Measurements from ENCODE around the gene IL6R.
"Not testable (repeated sequence)": the region's sequence is repeated elsewhere in the genome, so short reads cannot be mapped to it uniquely, and the experiment has no call there.

The IL6R gene

DNA sequence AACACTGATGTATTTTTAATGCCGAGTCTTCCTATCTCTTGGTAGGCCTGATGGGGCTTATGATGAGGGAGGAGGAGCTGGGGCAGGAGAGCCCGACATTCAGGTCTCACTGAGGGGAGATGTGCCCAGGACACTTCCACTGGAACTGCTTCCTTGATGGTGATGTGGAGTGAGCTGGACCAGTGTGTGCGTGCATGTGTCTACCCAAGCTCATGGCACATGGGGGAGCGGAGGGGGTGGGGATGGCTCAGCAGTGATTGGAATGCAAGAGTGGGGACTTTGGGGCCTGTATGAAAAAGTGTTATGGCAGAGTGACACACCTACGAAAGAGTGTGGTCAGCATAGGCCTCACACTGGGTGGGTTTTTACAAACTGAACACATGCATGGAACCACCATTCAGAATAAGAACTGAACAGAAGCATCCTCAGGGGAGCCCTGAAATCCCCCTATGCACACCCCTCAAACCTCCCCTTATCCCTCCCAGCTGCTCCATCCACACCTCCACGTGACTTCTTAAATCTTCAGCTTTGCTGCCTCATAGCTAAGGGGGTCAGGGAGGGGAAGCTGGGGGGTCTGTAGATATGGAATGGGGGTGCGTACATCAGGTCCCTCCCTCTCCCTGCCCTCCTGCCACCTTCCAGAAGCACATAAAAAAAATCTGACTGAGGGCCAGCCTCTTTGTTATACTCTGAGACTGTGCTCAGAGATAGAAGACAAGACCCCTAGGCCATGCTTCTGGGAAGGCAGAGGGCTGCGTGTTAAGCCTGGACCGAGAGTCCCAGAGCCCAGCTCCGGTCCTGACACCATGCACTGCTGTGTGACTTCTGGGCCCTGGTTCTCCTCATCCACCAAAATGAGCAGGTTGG, 11.6 kb downstream of the IL6R start:
- peaks cover 8% of the 10 kb centered on the region for H3K36me3 Mint-ChIP-seq
- ATAC-seq (no peak), DNase-seq (ENCODE audit: low spot score in 2 of 2) (no peak)
- H3K27ac Mint-ChIP-seq, result no peak overlapping the region
- H3K4me1 Mint-ChIP-seq, result peaks cover 31% of the 10 kb centered on the region
- no peaks in the 10 kb centered on the region for H3K9me3 Mint-ChIP-seq
- H3K4me3 Mint-ChIP-seq, result no peak overlapping the region

GRCh38 chr1:154417338-154417608, 12.1 kb downstream of the IL6R start:
- Mint-ChIP-seq H3K27ac (no peak overlapping the region), H3K4me1 (peaks cover 34% of the 10 kb centered on the region), H3K4me3 (no peak overlapping the region), H3K9me3 (no peaks in the 10 kb centered on the region), H3K36me3 (peaks cover 8% of the 10 kb centered on the region)
- no peak for ATAC-seq
- DNase-seq (ENCODE audit: low spot score in 2 of 2), result no peak

DNA sequence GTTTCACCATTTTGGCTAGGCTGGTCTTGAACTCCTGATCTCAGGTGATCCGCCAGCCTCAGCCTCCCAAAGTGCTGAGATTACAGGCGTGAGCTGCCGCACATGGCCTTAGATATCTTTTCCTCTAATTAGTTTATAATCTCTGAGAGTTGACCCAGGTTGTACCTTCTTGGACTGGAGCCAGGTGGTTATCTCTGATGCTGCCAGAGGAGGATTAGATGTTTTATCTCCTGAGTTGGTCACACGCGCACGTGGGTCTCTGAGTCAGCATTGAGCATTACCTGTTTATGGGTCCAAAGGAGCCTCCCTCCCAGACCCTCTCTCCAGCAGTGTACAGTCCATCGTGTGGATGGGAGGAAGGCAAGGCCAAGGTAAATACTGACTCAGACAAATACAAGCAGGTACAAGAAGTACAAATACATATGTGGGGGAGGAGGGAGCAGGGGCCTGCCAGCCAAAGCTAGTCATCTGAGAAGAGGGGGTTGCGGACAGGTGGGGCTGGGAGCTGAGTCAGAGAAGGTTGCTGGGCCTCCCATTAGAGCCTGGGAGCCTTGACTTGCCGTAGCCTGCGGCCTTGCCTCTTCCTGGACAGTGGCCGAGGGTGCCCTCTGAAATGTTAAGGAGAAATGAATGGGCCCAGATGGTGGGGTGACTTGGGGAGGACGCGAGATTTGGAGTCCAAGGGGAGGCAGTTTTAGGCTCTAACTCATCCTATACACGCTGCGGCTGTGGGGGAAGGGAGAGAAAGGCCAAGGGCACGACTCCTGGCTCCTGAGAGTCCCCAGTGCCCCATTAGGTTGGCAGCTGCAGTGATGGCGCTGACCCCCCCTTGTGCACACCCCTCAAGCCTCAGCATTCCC, 13.1 kb downstream of the IL6R start:
- peaks cover 45% of the 10 kb centered on the region for H3K4me1 Mint-ChIP-seq
- H3K9me3 Mint-ChIP-seq, result no peaks in the 10 kb centered on the region
- peaks cover 8% of the 10 kb centered on the region for H3K36me3 Mint-ChIP-seq
- DNase-seq (ENCODE audit: low spot score in 2 of 2) (no peak), ATAC-seq (no peak)
- peak overlapping the region; percentile 67 for H3K27ac Mint-ChIP-seq
- H3K4me3 Mint-ChIP-seq, result peak overlapping the region; percentile 38

GRCh38 chr1:154418923-154419619, 13.9 kb downstream of the IL6R start:
- H3K36me3 Mint-ChIP-seq, result peaks cover 7% of the 10 kb centered on the region
- DNase-seq (ENCODE audit: low spot score in 2 of 2) (no peak), ATAC-seq (no peak)
- peaks cover 52% of the 10 kb centered on the region for H3K4me1 Mint-ChIP-seq
- peak overlapping the region; percentile 67 for H3K27ac Mint-ChIP-seq
- H3K4me3 Mint-ChIP-seq, result peak overlapping the region; percentile 50
- H3K9me3 Mint-ChIP-seq, result no peaks in the 10 kb centered on the region

GRCh38 chr1:154419620-154420571, 14.8 kb downstream of the IL6R start:
- peak; percentile 81 for ATAC-seq
- peak overlapping the region; percentile 60 for H3K27ac Mint-ChIP-seq
- H3K4me3 Mint-ChIP-seq, result peak overlapping the region; percentile 50
- no peak for DNase-seq (ENCODE audit: low spot score in 2 of 2)
- H3K9me3 Mint-ChIP-seq, result no peaks in the 10 kb centered on the region
- peaks cover 53% of the 10 kb centered on the region for H3K4me1 Mint-ChIP-seq
- no peaks in the 10 kb centered on the region for H3K36me3 Mint-ChIP-seq

GRCh38 chr1:154420961-154421924, 16.1 kb downstream of the IL6R start:
- Mint-ChIP-seq H3K27ac (no peak overlapping the region), H3K4me3 (no peak overlapping the region), H3K36me3 (no peaks in the 10 kb centered on the region), H3K4me1 (peaks cover 59% of the 10 kb centered on the region), H3K9me3 (no peaks in the 10 kb centered on the region)
- DNase-seq (ENCODE audit: low spot score in 2 of 2), result no peak
- no peak for ATAC-seq

GRCh38 chr1:154422049-154422448, 16.9 kb downstream of the IL6R start:
- H3K4me1 Mint-ChIP-seq, result peaks cover 60% of the 10 kb centered on the region
- H3K27ac Mint-ChIP-seq; H3K36me3 Mint-ChIP-seq; ATAC-seq; DNase-seq (ENCODE audit: low spot score in 2 of 2); H3K9me3 Mint-ChIP-seq; H3K4me3 Mint-ChIP-seq: not testable (repeated sequence)

- DNase-seq (ENCODE audit: low spot score in 2 of 2) (no peak), ATAC-seq (no peak)
- H3K27ac Mint-ChIP-seq, result no peak overlapping the region
- H3K36me3 Mint-ChIP-seq, result no peaks in the 10 kb centered on the region
- peaks cover 60% of the 10 kb centered on the region for H3K4me1 Mint-ChIP-seq
- H3K9me3 Mint-ChIP-seq, result no peaks in the 10 kb centered on the region
- H3K4me3 Mint-ChIP-seq, result no peak overlapping the region
Observed at GRCh38 chr1:154422521-154422920, 17.4 kb downstream of the IL6R start.

DNA sequence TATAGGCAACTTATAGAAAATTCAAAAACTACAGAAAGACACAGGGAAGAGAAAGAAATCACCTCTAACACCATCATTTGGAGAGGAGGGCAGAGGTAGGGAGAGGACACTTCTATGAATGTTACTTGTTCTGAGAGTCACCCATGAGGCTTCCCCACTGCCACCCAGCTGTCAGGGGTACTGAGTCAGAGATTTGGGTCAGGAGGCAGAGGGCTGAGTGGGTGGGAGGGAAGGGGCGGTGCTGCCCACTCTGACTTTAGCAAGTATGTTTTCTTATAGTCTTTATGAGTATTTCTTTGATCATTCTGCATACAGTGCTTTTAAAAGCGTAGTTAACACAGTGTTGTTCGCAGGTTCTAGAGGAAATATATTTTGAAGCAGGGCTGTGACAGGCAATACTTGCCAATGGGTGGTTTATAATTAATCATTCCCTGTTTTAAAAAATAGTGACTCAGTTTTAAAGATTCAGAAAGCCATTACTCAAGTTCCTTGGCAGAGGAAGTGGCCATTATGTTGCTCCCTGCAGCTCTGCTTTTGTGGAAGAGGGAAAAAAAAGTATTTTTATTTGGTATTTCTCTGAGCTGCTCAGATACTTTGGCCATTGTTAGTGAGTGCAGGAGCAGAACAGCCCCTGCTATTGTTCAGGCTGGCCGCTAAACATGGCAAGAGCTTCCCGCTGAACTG, 18.3 kb downstream of the IL6R start:
- Mint-ChIP-seq H3K9me3 (no peaks in the 10 kb centered on the region), H3K4me3 (peak overlapping the region; percentile 21), H3K4me1 (peaks cover 54% of the 10 kb centered on the region), H3K27ac (peak overlapping the region; percentile 7), H3K36me3 (no peaks in the 10 kb centered on the region)
- ATAC-seq, result peak; percentile 90
- no peak for DNase-seq (ENCODE audit: low spot score in 2 of 2)

DNA sequence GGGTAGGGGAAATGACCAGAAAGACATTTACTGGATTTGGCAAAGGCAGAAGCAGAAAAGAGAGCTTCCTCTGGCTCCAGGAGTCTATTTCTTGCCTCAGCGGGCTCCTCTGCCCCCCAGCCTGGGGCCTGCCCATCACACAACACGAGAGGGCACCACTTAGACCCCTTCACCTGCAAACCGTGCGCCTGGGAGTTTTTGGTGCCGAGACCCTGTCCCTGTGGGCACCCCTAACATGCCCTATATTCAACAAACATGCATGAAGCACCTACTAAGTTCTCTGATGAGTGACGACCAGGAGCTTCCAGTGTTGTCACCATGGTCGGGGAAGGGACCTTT, 18.8 kb downstream of the IL6R start:
- Mint-ChIP-seq H3K4me3 (no peak overlapping the region), H3K36me3 (no peaks in the 10 kb centered on the region), H3K4me1 (peaks cover 49% of the 10 kb centered on the region), H3K9me3 (no peaks in the 10 kb centered on the region), H3K27ac (peak overlapping the region; percentile 7)
- DNase-seq (ENCODE audit: low spot score in 2 of 2) (no peak), ATAC-seq (no peak)

GRCh38 chr1:154425172-154425571, 20.0 kb downstream of the IL6R start:
- Mint-ChIP-seq H3K9me3 (no peaks in the 10 kb centered on the region), H3K4me1 (peaks cover 38% of the 10 kb centered on the region), H3K36me3 (no peaks in the 10 kb centered on the region), H3K27ac (no peak overlapping the region), H3K4me3 (no peak overlapping the region)
- ATAC-seq, result no peak
- DNase-seq (ENCODE audit: low spot score in 2 of 2), result no peak

GRCh38 chr1:154427173-154428139, 22.3 kb downstream of the IL6R start:
- Mint-ChIP-seq H3K4me3 (no peak overlapping the region), H3K9me3 (no peaks in the 10 kb centered on the region), H3K36me3 (peaks cover 8% of the 10 kb centered on the region), H3K4me1 (peaks cover 43% of the 10 kb centered on the region), H3K27ac (no peak overlapping the region)
- ATAC-seq (no peak), DNase-seq (ENCODE audit: low spot score in 2 of 2) (no peak)
